SK-N-SH (cell line): Measurements from ENCODE around the gene ZC3H13. TPM values are rescaled to one million over a fixed set of nuclear protein-coding genes. Genes with fewer than 3 reads are reported as not detected.

Experiments
- CTCF ChIA-PET: fragments of 300-600, 350-600 bp; formaldehyde crosslinking; extraction: SDS; loops from one replicate; lab custom pipeline; 2021; lab: Yijun Ruan, JAX
- POLR2A ChIA-PET: fragments of 350-600 bp; sonication (Branson Sonifier 250); formaldehyde crosslinking; extraction: SDS; loops from one replicate; lab custom pipeline; 2020; ENCODE audit warnings: antibody characterized with exemption, inconsistent platforms; lab: Yijun Ruan, JAX
- DNase-seq: peaks from one replicate; pipeline ENCODE4 v3.0.0; 2012
- H2AFZ ChIP-seq: fragments of 200-600 bp; sonication (generic); 2 replicates; pipeline ENCODE4 v1.8.1; 2016; ENCODE audit warnings: antibody characterized with exemption, mild to moderate bottlenecking, low read depth
- H3F3A ChIP-seq: fragments of 200-600 bp; sonication (generic); replicated peaks from 2 replicates; pipeline ENCODE3; 2016; ENCODE audit warnings: antibody characterized with exemption, mild to moderate bottlenecking; ENCODE audit not compliant: insufficient read depth
- H3K27ac ChIP-seq, 2 experiments: fragments of 200-500 bp in 1 of 2; fragments of 200-600 bp in 1 of 2; sonication (Bioruptor generic) in 1 of 2; sonication (generic), shearing (Covaris generic) in 1 of 2; 2 replicates each; pipeline versions ENCODE4 v1.5.1 to v1.6.1; 2014 to 2016; ENCODE audit warnings: low read depth in 2 of 2, inconsistent platforms in 1 of 2, low read length in 1 of 2, mild to moderate bottlenecking in 1 of 2, mixed read lengths in 1 of 2
- H3K27me3 ChIP-seq: fragments of 200-600 bp; sonication (generic), shearing (Covaris generic); 2 replicates; pipeline ENCODE4 v1.6.1; 2016; ENCODE audit warnings: mixed run types; ENCODE audit not compliant: insufficient read depth
- H3K36me3 ChIP-seq, 2 experiments: fragments of 200-500 bp in 1 of 2; fragments of 200-600 bp in 1 of 2; sonication (Bioruptor generic) in 1 of 2; sonication (generic) in 1 of 2; replicated peaks in 1 of 2; 2 replicates each; pipeline versions ENCODE3 to v1.5.1; 2014 to 2016; ENCODE audit warnings: low read length in 1 of 2, mild to moderate bottlenecking in 1 of 2; ENCODE audit not compliant: insufficient read depth in 2 of 2, control insufficient read depth in 1 of 2
- H3K4me1 ChIP-seq, 2 experiments: fragments of 200-500 bp in 1 of 2; fragments of 200-600 bp in 1 of 2; sonication (Bioruptor generic) in 1 of 2; sonication (generic), shearing (Covaris generic) in 1 of 2; 2 replicates each; pipeline versions ENCODE4 v1.5.1 to v1.6.1; 2014 to 2016; ENCODE audit warnings: low read depth in 1 of 2, low read length in 1 of 2, mixed run types in 1 of 2; ENCODE audit not compliant: insufficient read depth in 2 of 2, control insufficient read depth in 1 of 2
- H3K4me2 ChIP-seq: fragments of 200-600 bp; sonication (generic), shearing (Covaris generic); 2 replicates; pipeline ENCODE4 v1.6.1; 2017; ENCODE audit warnings: mixed run types
- H3K4me3 ChIP-seq, 2 experiments: fragments of 200-500 bp in 1 of 2; fragments of 200-600 bp in 1 of 2; sonication (Bioruptor generic) in 1 of 2; sonication (generic), shearing (Covaris generic) in 1 of 2; 2 replicates each; pipeline versions ENCODE4 v1.5.1 to v1.8.1; 2014 to 2016; ENCODE audit warnings: low read depth in 2 of 2, inconsistent platforms in 1 of 2, low read length in 1 of 2, mild to moderate bottlenecking in 1 of 2, mixed read lengths in 1 of 2, moderate library complexity in 1 of 2
- H3K79me2 ChIP-seq: fragments of 200-600 bp; sonication (generic); 2 replicates; pipeline ENCODE4 v1.8.1; 2017; ENCODE audit warnings: mild to moderate bottlenecking; ENCODE audit not compliant: insufficient read depth
- H3K9ac ChIP-seq: fragments of 200-600 bp; sonication (generic); 2 replicates; pipeline ENCODE4 v1.6.1; 2017; ENCODE audit warnings: mixed run types
- H3K9me2 ChIP-seq: fragments of 200-600 bp; sonication (generic); 2 replicates; pipeline ENCODE4 v1.6.1; 2017; ENCODE audit warnings: mixed run types
- H3K9me3 ChIP-seq: fragments of 200-600 bp; sonication (generic); 2 replicates; pipeline ENCODE4 v1.6.1; 2017; ENCODE audit warnings: mixed run types, mild to moderate bottlenecking, moderate library complexity
- H4K20me1 ChIP-seq: fragments of 200-600 bp; sonication (generic); 2 replicates; pipeline ENCODE4 v1.6.1; 2017; ENCODE audit warnings: mild to moderate bottlenecking, mixed run types; ENCODE audit not compliant: insufficient read depth
- CHD2 ChIP-seq: fragments of 150-350 bp; IDR thresholded peaks from 2 replicates; pipeline ENCODE4 v1.6.1; 2018; ENCODE audit warnings: low read length; ENCODE audit not compliant: partially characterized antibody
- ELF1 ChIP-seq: IDR thresholded peaks from 2 replicates; pipeline ENCODE4 v1.4.0; 2012
- EZH2phosphoT487 ChIP-seq: fragments of 200-600 bp; sonication (generic); IDR thresholded peaks from 2 replicates; pipeline ENCODE4 v1.6.1; 2017; ENCODE audit warnings: low read depth, mixed run types, mild to moderate bottlenecking, antibody characterized with exemption, moderate library complexity, borderline replicate concordance
- FOSL2 ChIP-seq: IDR thresholded peaks from 2 replicates; pipeline ENCODE4 v1.4.0; 2012; ENCODE audit warnings: low read depth, mild to moderate bottlenecking, moderate library complexity, borderline replicate concordance
- FOXJ3 ChIP-seq: sonication (generic); formaldehyde crosslinking; IDR thresholded peaks from 2 replicates; pipeline ENCODE4 v1.5.1; 2020; ENCODE audit warnings: mild to moderate bottlenecking, missing genetic modification reagents
- GATA2 ChIP-seq: sonication (generic); formaldehyde crosslinking; IDR thresholded peaks from 2 replicates; pipeline ENCODE4 v1.5.0; 2020; ENCODE audit warnings: mild to moderate bottlenecking, missing genetic modification reagents
- JUND ChIP-seq: IDR thresholded peaks from 2 replicates; pipeline ENCODE4 v1.4.0; 2012
- MEF2A ChIP-seq: IDR thresholded peaks from 2 replicates; pipeline ENCODE4 v1.4.0; 2012; ENCODE audit warnings: low read depth, borderline replicate concordance
- RCOR1 ChIP-seq: fragments of 150-350 bp; IDR thresholded peaks from 2 replicates; pipeline ENCODE4 v1.6.1; 2017; ENCODE audit warnings: antibody characterized with exemption, low read length
- SIN3A ChIP-seq: IDR thresholded peaks from 2 replicates; pipeline ENCODE4 v1.6.1; 2012; ENCODE audit warnings: low read depth, mild to moderate bottlenecking, low read length, moderate library complexity, borderline replicate concordance
- TCF12 ChIP-seq: IDR thresholded peaks from 2 replicates; pipeline ENCODE4 v1.4.0; 2012
- YY1 ChIP-seq: IDR thresholded peaks from 2 replicates; pipeline ENCODE4 v1.4.0; 2012; ENCODE audit warnings: low read depth, mild to moderate bottlenecking
- WGBS: methylation state at CpG from one replicate; pipeline ENCODE4 v1.1.6; 2017; ENCODE audit warnings: low lambda C conversion rate; 5-methylcytosine and 5-hydroxymethylcytosine counted together
- polyA plus RNA-seq, 3 experiments: library from polyadenylated mRNA; depleted of rRNA; stranded (reverse); fragments of >200 nt; gene quantifications; 2 replicates each; pipeline ENCODE4 v1.2.3, GENCODE V29; 2012
- TF ChIP-seq, protein P1 (sequence below): fragments of 200-600 bp; sonication (generic); IDR thresholded peaks from 2 replicates; pipeline ENCODE4 v1.6.1; 2017; ENCODE audit warnings: antibody characterized with exemption, mild to moderate bottlenecking, moderate library complexity
- TF ChIP-seq, protein P2 (sequence below): IDR thresholded peaks from 2 replicates; pipeline ENCODE4 v1.6.1; 2012; ENCODE audit warnings: mild to moderate bottlenecking, low read depth, low read length, moderate library complexity
- TF ChIP-seq, protein P3 (sequence below): IDR thresholded peaks from 2 replicates; pipeline ENCODE4 v1.4.0; 2012; ENCODE audit warnings: low read depth, borderline replicate concordance

ZC3H13 gene
- polyA plus RNA-seq, 1 of the 3 experiments (the other 2 are of a cell fraction): 4.4 TPM

DNA sequence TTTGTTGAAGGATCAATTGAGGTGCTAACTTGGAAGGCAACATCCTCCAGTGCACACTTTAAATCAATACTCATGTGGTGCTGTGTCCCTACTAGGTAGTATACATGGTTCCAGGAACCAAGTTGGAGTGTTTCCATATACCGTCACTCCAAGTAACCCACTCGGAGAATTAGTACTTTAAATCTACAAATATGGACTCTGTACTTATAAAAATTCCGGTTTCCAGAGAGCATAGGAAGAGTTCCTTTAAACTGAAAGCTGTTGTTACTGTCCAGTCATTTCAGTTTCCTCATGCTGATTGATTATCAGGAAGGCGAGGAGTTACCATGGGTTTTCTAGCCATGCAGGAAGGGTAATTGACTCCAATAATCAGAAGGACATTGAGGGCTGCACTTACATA lies 45.1 kb upstream of the ZC3H13 start:
- Histone ChIP-seq H3K4me1 (peaks cover 0 to under 1% of the 10 kb centered on the region in 2 experiments; a peak in 2 of 4 replicates), H4K20me1 (no peaks in the 10 kb centered on the region), H3F3A (no peaks in the 10 kb centered on the region), H3K9me3 (no peaks in the 10 kb centered on the region), H3K27me3 (no peaks in the 10 kb centered on the region; the same call in 1 of the 2 replicates), H3K9me2 (no peaks in the 10 kb centered on the region), H3K27ac (no peak overlapping the region), H3K4me3 (no peak overlapping the region), H3K4me2 (no peak overlapping the region), H3K9ac (no peak overlapping the region), H3K79me2 (no peaks in the 10 kb centered on the region), H2AFZ (no peak overlapping the region), H3K36me3 (no peaks in the 10 kb centered on the region)
- CTCF ChIA-PET: no interaction called here
- POLR2A ChIA-PET: no interaction called here
- TF ChIP-seq CHD2 (no peak), RCOR1 (no peak), FOSL2 (no peak), SIN3A (no peak), FOXJ3 (no peak), EZH2phosphoT487 (no peak), JUND (no peak)
- TF ChIP-seq, protein P1, sequence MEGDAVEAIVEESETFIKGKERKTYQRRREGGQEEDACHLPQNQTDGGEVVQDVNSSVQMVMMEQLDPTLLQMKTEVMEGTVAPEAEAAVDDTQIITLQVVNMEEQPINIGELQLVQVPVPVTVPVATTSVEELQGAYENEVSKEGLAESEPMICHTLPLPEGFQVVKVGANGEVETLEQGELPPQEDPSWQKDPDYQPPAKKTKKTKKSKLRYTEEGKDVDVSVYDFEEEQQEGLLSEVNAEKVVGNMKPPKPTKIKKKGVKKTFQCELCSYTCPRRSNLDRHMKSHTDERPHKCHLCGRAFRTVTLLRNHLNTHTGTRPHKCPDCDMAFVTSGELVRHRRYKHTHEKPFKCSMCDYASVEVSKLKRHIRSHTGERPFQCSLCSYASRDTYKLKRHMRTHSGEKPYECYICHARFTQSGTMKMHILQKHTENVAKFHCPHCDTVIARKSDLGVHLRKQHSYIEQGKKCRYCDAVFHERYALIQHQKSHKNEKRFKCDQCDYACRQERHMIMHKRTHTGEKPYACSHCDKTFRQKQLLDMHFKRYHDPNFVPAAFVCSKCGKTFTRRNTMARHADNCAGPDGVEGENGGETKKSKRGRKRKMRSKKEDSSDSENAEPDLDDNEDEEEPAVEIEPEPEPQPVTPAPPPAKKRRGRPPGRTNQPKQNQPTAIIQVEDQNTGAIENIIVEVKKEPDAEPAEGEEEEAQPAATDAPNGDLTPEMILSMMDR: no peak
- no peak for DNase-seq
- 71% methylated on average over 4 of the region's 4 CpGs for WGBS

DNA sequence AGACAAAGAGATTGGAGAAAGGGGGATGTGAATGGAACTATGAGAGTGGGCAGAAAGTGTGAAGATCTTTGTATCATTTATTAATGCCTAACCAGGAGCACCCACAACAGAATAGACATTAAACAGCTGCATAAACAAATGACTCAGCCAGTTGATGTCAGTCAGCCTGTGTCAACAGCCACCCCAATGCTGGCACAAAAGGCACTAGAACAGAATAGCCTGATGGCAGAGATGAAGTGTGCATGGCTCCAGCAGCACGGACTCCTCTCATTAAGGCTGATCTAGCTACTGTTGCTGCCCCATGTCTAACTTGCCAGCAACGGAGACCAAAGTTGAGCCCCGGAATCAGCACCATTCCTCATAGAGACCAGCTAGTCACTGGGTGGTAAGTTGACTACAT lies 44.5 kb upstream of the ZC3H13 start:
- no peaks in the 10 kb centered on the region for H3K9me2 ChIP-seq
- ChIA-PET CTCF (interaction anchor here (1.5 kb wide), 1 partner anchor 473 kb away, joined by 4 read pairs; no protein-coding TSS in a partner anchor), POLR2A (no interaction called here)
- no peak overlapping the region for H3K27ac ChIP-seq
- no peaks in the 10 kb centered on the region for H3F3A ChIP-seq
- WGBS: 42% methylated on average over 3 of the region's 3 CpGs
- H4K20me1 ChIP-seq: no peaks in the 10 kb centered on the region
- no peaks in the 10 kb centered on the region for H3K79me2 ChIP-seq
- no peaks in the 10 kb centered on the region for H3K9me3 ChIP-seq
- H3K27me3 ChIP-seq: no peaks in the 10 kb centered on the region; the same call in 1 of the 2 replicates
- H3K4me1 ChIP-seq: no peaks in the 10 kb centered on the region; a peak in 2 of 4 replicates
- no peak overlapping the region for H3K4me2 ChIP-seq
- no peaks in the 10 kb centered on the region for H3K36me3 ChIP-seq
- no peak for TF ChIP-seq FOXJ3
- TF ChIP-seq YY1: no peak
- no peak for TF ChIP-seq MEF2A
- TF ChIP-seq, protein P2, sequence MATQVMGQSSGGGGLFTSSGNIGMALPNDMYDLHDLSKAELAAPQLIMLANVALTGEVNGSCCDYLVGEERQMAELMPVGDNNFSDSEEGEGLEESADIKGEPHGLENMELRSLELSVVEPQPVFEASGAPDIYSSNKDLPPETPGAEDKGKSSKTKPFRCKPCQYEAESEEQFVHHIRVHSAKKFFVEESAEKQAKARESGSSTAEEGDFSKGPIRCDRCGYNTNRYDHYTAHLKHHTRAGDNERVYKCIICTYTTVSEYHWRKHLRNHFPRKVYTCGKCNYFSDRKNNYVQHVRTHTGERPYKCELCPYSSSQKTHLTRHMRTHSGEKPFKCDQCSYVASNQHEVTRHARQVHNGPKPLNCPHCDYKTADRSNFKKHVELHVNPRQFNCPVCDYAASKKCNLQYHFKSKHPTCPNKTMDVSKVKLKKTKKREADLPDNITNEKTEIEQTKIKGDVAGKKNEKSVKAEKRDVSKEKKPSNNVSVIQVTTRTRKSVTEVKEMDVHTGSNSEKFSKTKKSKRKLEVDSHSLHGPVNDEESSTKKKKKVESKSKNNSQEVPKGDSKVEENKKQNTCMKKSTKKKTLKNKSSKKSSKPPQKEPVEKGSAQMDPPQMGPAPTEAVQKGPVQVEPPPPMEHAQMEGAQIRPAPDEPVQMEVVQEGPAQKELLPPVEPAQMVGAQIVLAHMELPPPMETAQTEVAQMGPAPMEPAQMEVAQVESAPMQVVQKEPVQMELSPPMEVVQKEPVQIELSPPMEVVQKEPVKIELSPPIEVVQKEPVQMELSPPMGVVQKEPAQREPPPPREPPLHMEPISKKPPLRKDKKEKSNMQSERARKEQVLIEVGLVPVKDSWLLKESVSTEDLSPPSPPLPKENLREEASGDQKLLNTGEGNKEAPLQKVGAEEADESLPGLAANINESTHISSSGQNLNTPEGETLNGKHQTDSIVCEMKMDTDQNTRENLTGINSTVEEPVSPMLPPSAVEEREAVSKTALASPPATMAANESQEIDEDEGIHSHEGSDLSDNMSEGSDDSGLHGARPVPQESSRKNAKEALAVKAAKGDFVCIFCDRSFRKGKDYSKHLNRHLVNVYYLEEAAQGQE: no peak
- TF ChIP-seq SIN3A: no peak
- TF ChIP-seq GATA2 (CRISPR knock-in tag): no peak
- TF ChIP-seq, protein P3, sequence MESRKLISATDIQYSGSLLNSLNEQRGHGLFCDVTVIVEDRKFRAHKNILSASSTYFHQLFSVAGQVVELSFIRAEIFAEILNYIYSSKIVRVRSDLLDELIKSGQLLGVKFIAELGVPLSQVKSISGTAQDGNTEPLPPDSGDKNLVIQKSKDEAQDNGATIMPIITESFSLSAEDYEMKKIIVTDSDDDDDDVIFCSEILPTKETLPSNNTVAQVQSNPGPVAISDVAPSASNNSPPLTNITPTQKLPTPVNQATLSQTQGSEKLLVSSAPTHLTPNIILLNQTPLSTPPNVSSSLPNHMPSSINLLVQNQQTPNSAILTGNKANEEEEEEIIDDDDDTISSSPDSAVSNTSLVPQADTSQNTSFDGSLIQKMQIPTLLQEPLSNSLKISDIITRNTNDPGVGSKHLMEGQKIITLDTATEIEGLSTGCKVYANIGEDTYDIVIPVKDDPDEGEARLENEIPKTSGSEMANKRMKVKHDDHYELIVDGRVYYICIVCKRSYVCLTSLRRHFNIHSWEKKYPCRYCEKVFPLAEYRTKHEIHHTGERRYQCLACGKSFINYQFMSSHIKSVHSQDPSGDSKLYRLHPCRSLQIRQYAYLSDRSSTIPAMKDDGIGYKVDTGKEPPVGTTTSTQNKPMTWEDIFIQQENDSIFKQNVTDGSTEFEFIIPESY: no peak
- TF ChIP-seq TCF12: no peak
- TF ChIP-seq ELF1: no peak
- no peak for TF ChIP-seq CHD2
- DNase-seq: no peak
- H3K4me3 ChIP-seq: no peak overlapping the region
- H3K9ac ChIP-seq: no peak overlapping the region
- H2AFZ ChIP-seq: no peak overlapping the region
